ENCODE measurements around the gene TACC2. TPM values are rescaled to one million over a fixed set of nuclear protein-coding genes. Genes with fewer than 3 reads are reported as not detected.
A peak's percentile ranks its signal among the peaks of the same experiment; 100 is the strongest.

The TACC2 gene
- total RNA-seq, 6 experiments from 2014 or later: 16.2 to 21.1 (median 18.8) TPM

DNA sequence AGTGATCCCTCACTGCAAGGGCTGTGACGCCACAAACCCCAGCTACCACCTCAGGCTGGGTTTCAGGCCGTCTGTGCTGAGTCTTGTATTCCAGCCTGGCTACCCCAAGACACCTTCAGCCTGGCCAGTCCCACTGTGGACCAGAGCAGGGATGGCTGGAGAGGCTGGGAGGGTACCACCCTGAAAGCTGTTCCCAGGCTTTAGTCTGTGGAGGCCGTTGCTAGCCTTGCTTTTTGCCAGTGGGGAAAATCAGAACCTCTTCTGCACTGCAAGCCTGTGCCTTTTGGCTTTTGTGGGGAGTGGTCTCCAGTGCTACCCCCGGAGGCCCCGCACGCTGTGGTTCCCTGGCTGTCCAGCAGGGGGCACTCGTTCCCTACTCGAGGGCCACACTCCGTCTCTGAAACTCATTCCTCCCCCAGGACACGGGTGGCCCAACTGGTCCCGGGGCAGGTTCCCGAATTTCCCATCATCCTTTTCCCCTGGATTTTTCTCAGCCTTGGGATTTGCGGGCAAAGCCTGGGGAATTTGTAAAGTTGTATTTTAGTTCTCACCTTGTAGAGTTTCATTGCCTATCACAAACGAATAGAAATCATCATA lies 153.8 kb downstream of the TACC2 start:
- no peaks in the 10 kb centered on the region for H3K9me3 ChIP-seq
- ATAC-seq (peak; percentile 55 to 70 (median 68)), DNase-seq (peak in 2 of 3 donors; percentile 48 to 68)
- no peaks in the 10 kb centered on the region for H3K27me3 ChIP-seq
- intact Hi-C loops (cut with DNase I): loop anchor here in 1 of 2 donors (10.0 kb wide), 1 partner anchor 52 kb away; no protein-coding TSS in a partner anchor
- 14% methylated on average over 11 of the region's 14 CpGs for WGBS (ENCODE audit: insufficient coverage, low coverage, low lambda C conversion rate, missing lambda C conversion rate)
- peaks cover 0 to 37% (median 17%) of the 10 kb centered on the region in 4 donors for H3K4me1 ChIP-seq
- no peaks in the 10 kb centered on the region for H3K36me3 ChIP-seq
- H3K27ac ChIP-seq: peak overlapping the region in 2 of 3 donors; percentile 69 to 83
- no peak overlapping the region for H3K4me3 ChIP-seq
- TF ChIP-seq POLR2A (IDR thresholded peaks at IDR 0.05) (no peak), CTCF (IDR thresholded peaks at IDR 0.05) (peak; percentile 89 to 98 (median 96))

GRCh38 chr10:122143238-122143841 lies 154.4 kb downstream of the TACC2 start:
- Histone ChIP-seq H3K27me3 (no peaks in the 10 kb centered on the region), H3K4me3 (no peak overlapping the region), H3K9me3 (no peaks in the 10 kb centered on the region), H3K27ac (peak overlapping the region; percentile 69 to 83 (median 76)), H3K4me1 (peaks cover 0 to 43% (median 18%) of the 10 kb centered on the region in 4 donors), H3K36me3 (no peaks in the 10 kb centered on the region)
- 33% methylated on average over 5 of the region's 14 CpGs for WGBS (ENCODE audit: insufficient coverage, low coverage, low lambda C conversion rate, missing lambda C conversion rate)
- DNase-seq: peak; percentile 59 to 78 (median 72)
- TF ChIP-seq POLR2A (IDR thresholded peaks at IDR 0.05) (no peak), CTCF (IDR thresholded peaks at IDR 0.05) (no peak)
- intact Hi-C loops (cut with DNase I): loop anchor here in 1 of 2 donors (10.0 kb wide), 1 partner anchor 51 kb away; no protein-coding TSS in a partner anchor
- peak; percentile 35 to 60 (median 54) for ATAC-seq

GRCh38 chr10:122144199-122144598 lies 155.2 kb downstream of the TACC2 start:
- no peak for DNase-seq
- no peaks in the 10 kb centered on the region for H3K36me3 ChIP-seq
- intact Hi-C loops (cut with DNase I): loop anchor here in 1 of 2 donors (10.0 kb wide), 1 partner anchor 51 kb away; no protein-coding TSS in a partner anchor
- H3K4me3 ChIP-seq: no peak overlapping the region
- TF ChIP-seq POLR2A (IDR thresholded peaks at IDR 0.05) (no peak), CTCF (IDR thresholded peaks at IDR 0.05) (no peak)
- peak overlapping the region; percentile 69 to 83 (median 76) for H3K27ac ChIP-seq
- no peaks in the 10 kb centered on the region for H3K27me3 ChIP-seq
- peaks cover 0 to 48% (median 18%) of the 10 kb centered on the region in 4 donors for H3K4me1 ChIP-seq
- ATAC-seq: peak; percentile 29 to 63 (median 47)
- no peaks in the 10 kb centered on the region for H3K9me3 ChIP-seq
- no CpG with 5 or more reads among the region's 2 CpGs for WGBS (ENCODE audit: insufficient coverage, low coverage, low lambda C conversion rate, missing lambda C conversion rate)

DNA sequence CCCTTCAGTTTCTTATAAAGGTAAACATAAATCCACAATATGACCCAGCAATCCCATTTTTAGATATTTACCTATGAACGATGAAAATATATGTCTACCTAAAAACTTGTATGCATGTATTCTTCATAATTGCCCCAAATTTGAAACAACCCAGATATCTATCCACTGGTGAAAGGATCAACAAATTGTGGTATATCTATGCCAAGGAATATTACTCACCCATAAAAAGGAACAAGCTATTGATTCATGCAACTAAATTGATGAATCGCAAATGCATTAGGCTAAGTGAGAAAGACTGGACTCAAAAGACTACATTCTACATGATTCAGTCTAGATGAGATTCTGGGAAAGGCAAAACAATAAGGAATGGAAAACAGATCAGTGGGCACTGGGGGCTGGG lies 156.2 kb downstream of the TACC2 start:
- WGBS (ENCODE audit: insufficient coverage, low coverage, low lambda C conversion rate, missing lambda C conversion rate): 94% methylated on average over 2 of the region's 2 CpGs
- Histone ChIP-seq H3K4me3 (no peak overlapping the region), H3K9me3 (no peaks in the 10 kb centered on the region), H3K27ac (peak overlapping the region in 1 of 3 donors; percentile 83), H3K4me1 (peaks cover 0 to 48% (median 18%) of the 10 kb centered on the region in 4 donors), H3K27me3 (no peaks in the 10 kb centered on the region), H3K36me3 (no peaks in the 10 kb centered on the region)
- DNase-seq (no peak), ATAC-seq (no peak)
- intact Hi-C loops (cut with DNase I): loop anchor here in 1 of 2 donors (10.0 kb wide), 1 partner anchor 50 kb away; no protein-coding TSS in a partner anchor
- no peak for TF ChIP-seq POLR2A (IDR thresholded peaks at IDR 0.05)
- TF ChIP-seq CTCF (IDR thresholded peaks at IDR 0.05): no peak
